Motor neuron (in vitro differentiated cells): ENCODE data around the gene NPTN. TPM values are rescaled to one million over a fixed set of nuclear protein-coding genes. Genes with fewer than 3 reads are reported as not detected.

Experiments
- ATAC-seq, 8 experiments: fragments of 200-7000 bp; cut with Tn5 transposase; replicated peaks in 6 of 8; 2 replicates each; pipeline ENCODE4 v1.8.0; 2021; ENCODE audit warnings: mild to moderate bottlenecking in 8 of 8, moderate library complexity in 8 of 8
- H3K27ac ChIP-seq, 2 donors: fragments of 250-450 bp; sonication (Bioruptor Pico); 2 replicates each; pipeline ENCODE4 v1.9.0; 2021; ENCODE audit warnings: antibody characterized with exemption in 2 of 2, mild to moderate bottlenecking in 2 of 2, moderate library complexity in 1 of 2
- H3K4me1 ChIP-seq, 2 donors: fragments of 250-450 bp; sonication (Bioruptor Pico); replicated peaks in 1 of 2; 2 replicates each; pipeline ENCODE4 v1.6.1; 2021; ENCODE audit warnings: antibody characterized with exemption in 2 of 2, mild to moderate bottlenecking in 2 of 2, moderate library complexity in 1 of 2
- H3K4me3 ChIP-seq, 5 donors: fragments of 250-450 bp; sonication (Bioruptor Pico); 2 replicates each; pipeline ENCODE4 v1.9.0; 2021; ENCODE audit warnings: antibody characterized with exemption in 5 of 5, mild to moderate bottlenecking in 5 of 5, moderate library complexity in 4 of 5
- WGBS, 10 experiments: fragments of 450-650 bp; shearing (Covaris generic); methylation state at CpG; one replicate each; pipeline ENCODE4 v1.0.0; 2022; 5-methylcytosine and 5-hydroxymethylcytosine counted together
- in situ Hi-C, 9 experiments: fragments of 400-800 bp; cut with MboI; loops; one replicate each; pipeline ENCODE4 v1.15.0; 2021; ENCODE audit warnings: low sequenced_read_pairs in 9 of 9, low pct_unique_long_range_greater_than_20kb in 2 of 9; ENCODE audit not compliant: unreplicated experiment in 9 of 9
- total RNA-seq, 8 experiments: library from RNA; unstranded; fragments of 300-600 nt; gene quantifications; 2 replicates each; pipeline versions ENCODE4 v1.2.3 to v1.2.4, GENCODE V29; 2022

Gene NPTN
- total RNA-seq, 8 experiments from 2014 or later = 41.8 to 134 (median 70.4) TPM

DNA sequence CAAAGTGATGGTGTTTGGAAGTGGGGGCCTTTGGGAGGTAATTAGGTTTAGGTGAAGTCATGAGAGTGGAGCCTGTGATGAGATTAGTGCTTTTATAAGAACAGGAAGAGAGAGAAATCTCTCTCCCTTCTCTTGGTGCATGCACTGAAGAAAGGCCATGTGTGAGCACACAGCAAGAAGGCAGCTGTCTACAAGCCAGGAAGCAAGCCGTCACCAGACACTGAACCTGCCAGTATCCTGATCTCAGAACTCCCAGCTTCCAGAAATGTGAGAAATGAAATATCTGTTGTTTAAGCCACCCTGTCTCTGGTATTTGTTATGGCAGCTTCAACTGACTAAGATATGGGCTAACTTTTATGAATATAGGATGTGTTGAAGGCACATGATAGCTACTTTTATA is 117.7 kb downstream of the NPTN start:
- WGBS, 10 experiments = 33 to 100% (median 61%) methylated on average over 1 of the region's 1 CpG; no CpG with 5 or more reads in 6 of the 10 experiments
- Histone ChIP-seq H3K4me3 (no peak overlapping the region), H3K27ac (no peak overlapping the region), H3K4me1 (no peaks in the 10 kb centered on the region)
- no peak for ATAC-seq
- in situ Hi-C loops = no loop called here

Other genes starting within 250 kb of the NPTN start
- gene REC114, start 190.2 kb downstream of the NPTN start, total RNA-seq = not detected
- 100 to 1,000 TPM in 1 of 8 experiments, 10 to 100 TPM in 7; 28.0 to 105 (median 47.3) TPM for gene CD276, start 51.0 kb upstream of the NPTN start, total RNA-seq
- gene INSYN1, start 120.0 kb upstream of the NPTN start, total RNA-seq = 10 to 100 TPM in 5 of 8 experiments, 1 to 10 TPM in 1, under 1 TPM in 2; 0.49 to 46.6 (median 26.5) TPM
- gene TBC1D21, start 240.2 kb upstream of the NPTN start, total RNA-seq = not detected